ENCODE data around the gene SEMA6D.

SEMA6D gene

GRCh38 chr15:47820747-47821319 lies 103.5 kb downstream of the SEMA6D start:
- H3K36me3 ChIP-seq (ENCODE audit: control insufficient read depth, insufficient read depth, low read length): no peaks in the 10 kb centered on the region
- no peaks in the 10 kb centered on the region for H3K9me3 ChIP-seq (ENCODE audit: control insufficient read depth, low read length)
- no peak overlapping the region for H3K27ac ChIP-seq (ENCODE audit: low read depth, low read length, severe bottlenecking)
- H3K4me1 ChIP-seq (ENCODE audit: control insufficient read depth, insufficient read depth, low read length, poor library complexity, severe bottlenecking): peaks cover 19% of the 10 kb centered on the region
- no peak overlapping the region for H3K4me3 ChIP-seq (ENCODE audit: extremely low read depth, insufficient read depth, low read length, poor library complexity, severe bottlenecking)
- WGBS, 2 experiments (ENCODE audit: insufficient coverage in 2 of 2): 93 to 100% methylated on average over 6 of the region's 8 CpGs

- Histone ChIP-seq H3K9me3 (ENCODE audit: control insufficient read depth, low read length) (no peaks in the 10 kb centered on the region), H3K4me3 (ENCODE audit: extremely low read depth, insufficient read depth, low read length, poor library complexity, severe bottlenecking) (no peak overlapping the region), H3K36me3 (ENCODE audit: control insufficient read depth, insufficient read depth, low read length) (no peaks in the 10 kb centered on the region), H3K27ac (ENCODE audit: low read depth, low read length, severe bottlenecking) (peak overlapping the region; percentile 30), H3K4me1 (ENCODE audit: control insufficient read depth, insufficient read depth, low read length, poor library complexity, severe bottlenecking) (peaks cover 19% of the 10 kb centered on the region)
- 89 to 95% methylated on average over 3 to 4 of the region's 4 CpGs for WGBS, 2 experiments (ENCODE audit: insufficient coverage in 2 of 2)
Measured at GRCh38 chr15:47822048-47822447, 104.7 kb downstream of the SEMA6D start.
